HG02678 (cell line): Measurements from ENCODE around the gene EIF2AK3.
A peak's percentile ranks its signal among the peaks of the same experiment; 100 is the strongest.
"Not testable (repeated sequence)": the region's sequence is repeated elsewhere in the genome, so short reads cannot be mapped to it uniquely, and the experiment has no call there.

Source experiments
- ATAC-seq: cut with Tn5 transposase; IDR thresholded peaks from one replicate; pipeline ENCODE4 v1.9.1; 2021; ENCODE audit warnings: mild to moderate bottlenecking, moderate library complexity; ENCODE audit not compliant: unreplicated experiment

Gene EIF2AK3

GRCh38 chr2:88637464-88637863 is 10.2 kb upstream of the EIF2AK3 start:
- ATAC-seq = no peak

GRCh38 chr2:88636026-88636425 is 8.8 kb upstream of the EIF2AK3 start:
- no peak for ATAC-seq

- no peak for ATAC-seq
Observed at GRCh38 chr2:88632569-88632968, 5.3 kb upstream of the EIF2AK3 start.

GRCh38 chr2:88628571-88628939 is 1.3 kb upstream of the EIF2AK3 start:
- ATAC-seq = no peak

DNA sequence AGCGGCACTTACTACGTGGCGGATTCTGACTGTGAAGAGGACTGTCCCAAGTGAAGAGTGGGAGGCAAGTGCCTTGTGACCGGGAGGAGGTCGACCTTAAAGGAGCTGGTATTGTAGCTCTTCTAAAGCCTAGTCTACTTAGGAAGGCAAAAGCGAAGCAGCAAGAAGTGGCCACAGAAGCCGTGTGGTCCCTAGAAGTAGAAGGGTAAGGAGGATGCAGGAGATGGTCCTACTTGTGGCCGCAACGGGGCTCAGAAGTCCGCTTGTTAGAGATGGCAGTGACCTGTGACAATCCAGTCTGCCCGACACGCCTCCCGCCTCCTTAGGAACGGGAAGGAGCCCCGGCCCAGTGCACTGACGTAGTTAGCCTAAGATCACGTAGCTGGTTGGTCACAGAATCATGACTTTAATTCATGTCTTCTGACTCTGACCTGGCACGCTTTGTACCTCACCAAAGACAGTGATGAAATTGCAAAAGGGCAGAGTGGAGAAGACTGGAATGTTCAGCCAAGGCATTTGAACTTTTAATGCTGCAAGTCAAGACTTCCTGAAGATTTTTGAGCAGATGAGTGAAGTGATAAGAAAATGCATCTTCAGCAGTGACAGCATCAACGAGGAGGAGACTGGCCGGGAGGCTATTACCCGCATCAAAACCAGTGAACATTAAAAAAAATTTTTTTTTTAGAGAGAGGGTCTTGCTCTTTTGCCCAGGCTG is 749 bp upstream of the EIF2AK3 start:
- ATAC-seq = peak; percentile 38

DNA sequence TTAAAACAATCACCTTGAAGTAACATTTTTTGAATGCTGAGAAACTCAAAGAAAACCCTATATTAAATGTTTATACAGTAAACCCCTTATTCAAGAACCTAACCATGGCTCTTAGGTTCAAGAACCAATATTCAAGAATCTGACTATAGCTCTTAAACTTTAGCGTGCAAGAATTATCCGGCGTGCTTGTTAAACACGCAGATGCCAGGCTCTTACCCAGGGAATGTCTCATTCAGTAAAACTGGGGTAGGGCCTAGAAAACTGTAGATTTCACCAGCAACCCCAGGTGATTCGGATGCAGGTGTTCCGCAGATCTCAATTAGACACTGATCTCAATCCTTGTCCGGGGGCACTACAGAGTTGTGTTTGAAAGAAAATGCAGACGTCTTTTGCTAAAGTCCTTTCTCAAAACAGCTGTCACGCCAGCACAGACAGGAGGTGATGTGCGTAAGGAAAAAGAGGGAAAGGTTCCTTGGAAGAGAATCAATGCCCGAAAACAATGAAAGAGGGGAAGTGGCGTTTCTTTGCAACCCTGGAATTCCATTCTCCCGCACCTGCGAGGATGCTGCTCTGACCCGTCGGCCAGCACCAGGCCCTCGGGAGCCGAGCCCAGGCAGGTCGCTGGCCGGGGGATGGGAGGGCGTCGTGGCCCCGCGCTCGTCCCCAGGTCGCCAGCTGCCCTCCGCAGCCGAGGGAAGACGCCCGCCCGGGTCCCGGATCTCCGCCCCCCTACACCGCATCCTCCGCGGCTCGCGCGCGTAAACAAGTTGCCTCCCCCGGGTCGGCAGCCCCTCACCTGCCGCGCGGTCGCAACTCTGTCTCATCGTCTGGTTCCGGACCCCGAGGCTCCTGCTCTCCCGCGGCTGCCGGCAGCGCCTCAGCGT is 851 bp downstream of the EIF2AK3 start:
- peak; percentile 3 for ATAC-seq

GRCh38 chr2:88624477-88624876 is 2.8 kb downstream of the EIF2AK3 start:
- ATAC-seq = no peak

DNA sequence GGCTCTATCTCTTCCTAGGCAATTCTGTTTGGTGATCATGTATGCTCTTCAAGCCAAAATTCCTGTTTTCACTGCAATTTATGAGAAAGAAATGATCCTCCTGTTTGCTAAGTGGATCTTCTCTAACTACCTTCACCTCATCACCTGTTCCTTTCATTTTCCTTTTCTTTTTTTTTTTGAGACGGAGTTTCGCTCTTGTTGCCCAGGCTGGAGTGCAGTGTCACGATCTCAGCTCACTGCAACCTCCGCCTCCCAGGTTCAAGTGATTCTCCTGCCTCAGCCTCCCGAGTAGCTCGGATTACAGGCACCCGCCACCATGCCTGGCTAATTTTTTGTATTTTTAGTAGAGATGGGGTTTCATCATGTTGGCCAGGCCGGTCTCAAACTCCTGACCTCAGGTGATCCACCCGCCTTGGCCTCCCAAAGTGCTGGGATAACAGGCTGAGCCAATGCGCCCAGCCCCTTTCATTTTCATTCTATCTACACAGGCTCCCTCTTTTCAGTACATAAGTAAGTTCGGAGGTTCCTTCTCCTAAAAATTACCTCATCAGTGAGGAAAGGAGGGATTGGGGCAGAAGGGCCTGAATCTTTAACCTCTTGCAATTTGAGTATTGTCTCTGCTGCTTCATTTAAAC is 3.3 kb downstream of the EIF2AK3 start:
- ATAC-seq = not testable (repeated sequence)

GRCh38 chr2:88622307-88622706 is 5.0 kb downstream of the EIF2AK3 start:
- no peak for ATAC-seq

GRCh38 chr2:88621432-88621831 is 5.8 kb downstream of the EIF2AK3 start:
- ATAC-seq = no peak

- no peak for ATAC-seq
Observed at GRCh38 chr2:88620015-88620414, 7.2 kb downstream of the EIF2AK3 start.

GRCh38 chr2:88615822-88616221 is 11.4 kb downstream of the EIF2AK3 start:
- ATAC-seq = peak; percentile 59

DNA sequence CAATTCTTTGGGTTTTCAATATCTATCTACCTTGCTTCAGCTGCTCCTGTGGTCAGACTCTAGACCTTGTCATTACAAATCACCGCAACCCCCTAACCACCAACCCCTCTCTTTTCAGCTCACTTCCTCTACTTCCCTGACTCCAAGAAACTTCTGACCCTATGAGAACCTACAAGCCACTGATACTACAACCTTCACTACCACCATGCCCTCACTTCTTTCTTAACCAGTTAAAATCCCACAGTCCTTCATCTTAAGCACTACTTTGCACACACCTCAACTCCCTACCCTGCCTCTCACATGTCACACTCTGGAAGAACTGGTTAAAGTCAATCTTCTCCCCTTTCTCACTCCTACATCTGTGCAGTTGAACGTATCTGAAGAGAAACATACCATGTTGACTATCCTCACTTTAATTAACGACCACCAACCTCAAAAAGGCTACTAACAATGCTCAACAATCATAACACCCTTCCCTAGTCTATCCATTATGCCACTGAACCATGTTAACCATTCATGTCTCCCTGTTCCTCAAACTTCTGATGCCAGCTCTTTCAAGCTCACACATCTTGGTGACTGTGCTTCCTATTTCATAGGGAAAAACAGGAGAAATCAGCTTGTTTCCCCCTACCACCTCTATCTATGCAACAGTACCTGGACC is 12.6 kb downstream of the EIF2AK3 start:
- ATAC-seq = peak; percentile 81

DNA sequence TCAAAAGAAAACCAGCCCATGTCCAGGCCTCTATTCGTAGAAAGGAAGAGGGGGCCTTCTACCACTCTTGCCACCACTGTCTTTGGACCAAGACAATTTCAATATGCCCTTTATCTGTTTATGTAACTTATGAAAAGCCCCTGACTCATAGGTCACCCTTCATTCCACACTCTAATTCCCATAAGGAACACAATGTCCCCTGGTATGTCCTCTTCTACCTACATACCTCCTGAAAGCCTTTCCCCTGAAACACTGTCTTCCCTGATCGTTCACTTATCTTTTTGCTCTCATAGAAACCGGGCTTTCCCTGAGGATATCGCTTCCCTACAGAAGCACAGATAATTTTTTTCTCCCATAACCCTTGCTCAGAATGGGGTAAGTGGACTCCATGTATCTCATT is 13.3 kb downstream of the EIF2AK3 start:
- no peak for ATAC-seq

DNA sequence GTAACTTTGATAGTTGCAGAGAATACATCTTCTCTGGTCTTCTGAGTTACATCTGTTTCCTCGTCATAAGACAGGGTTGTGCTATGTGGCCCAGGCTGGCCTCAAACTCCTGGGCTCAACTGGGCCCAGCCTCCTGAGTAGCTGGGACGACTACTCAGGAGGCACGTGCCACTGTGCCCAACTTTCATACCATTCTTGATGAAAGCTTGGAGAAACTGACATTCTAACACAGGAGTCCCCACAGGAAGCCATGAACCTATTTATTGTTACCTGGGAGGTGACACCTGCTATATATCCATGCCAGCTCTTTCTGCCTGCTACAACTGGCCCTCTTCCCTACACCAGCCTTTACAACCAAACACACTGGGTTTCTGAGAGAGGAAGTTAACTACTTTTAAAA is 19.1 kb downstream of the EIF2AK3 start:
- ATAC-seq = peak; percentile 25

GRCh38 chr2:88607416-88607815 is 19.8 kb downstream of the EIF2AK3 start:
- no peak for ATAC-seq

GRCh38 chr2:88606371-88607030 is 20.8 kb downstream of the EIF2AK3 start:
- ATAC-seq = peak; percentile 89

- ATAC-seq = no peak
Observed at GRCh38 chr2:88603146-88603545, 24.1 kb downstream of the EIF2AK3 start.

- ATAC-seq = no peak
Observed at GRCh38 chr2:88602022-88602421, 25.2 kb downstream of the EIF2AK3 start.

DNA sequence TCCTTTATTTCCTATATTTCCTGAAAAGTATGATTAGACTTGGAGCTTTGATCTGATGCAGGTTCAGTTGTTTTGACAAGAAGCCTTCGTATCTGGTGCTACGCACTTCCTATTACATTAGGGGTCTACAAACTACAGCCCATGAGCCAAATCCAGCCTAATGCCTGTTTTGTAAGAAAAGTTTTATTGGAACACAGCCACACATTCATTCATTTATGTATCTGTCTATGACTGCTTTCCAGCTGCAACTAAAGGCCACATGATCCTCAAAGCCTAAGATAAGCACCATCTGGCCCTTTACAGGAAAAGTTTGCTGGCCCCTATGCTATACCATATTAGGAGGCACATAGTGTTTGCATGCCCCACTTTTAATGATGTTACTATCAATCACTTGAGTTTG is 26.0 kb downstream of the EIF2AK3 start:
- ATAC-seq = no peak

DNA sequence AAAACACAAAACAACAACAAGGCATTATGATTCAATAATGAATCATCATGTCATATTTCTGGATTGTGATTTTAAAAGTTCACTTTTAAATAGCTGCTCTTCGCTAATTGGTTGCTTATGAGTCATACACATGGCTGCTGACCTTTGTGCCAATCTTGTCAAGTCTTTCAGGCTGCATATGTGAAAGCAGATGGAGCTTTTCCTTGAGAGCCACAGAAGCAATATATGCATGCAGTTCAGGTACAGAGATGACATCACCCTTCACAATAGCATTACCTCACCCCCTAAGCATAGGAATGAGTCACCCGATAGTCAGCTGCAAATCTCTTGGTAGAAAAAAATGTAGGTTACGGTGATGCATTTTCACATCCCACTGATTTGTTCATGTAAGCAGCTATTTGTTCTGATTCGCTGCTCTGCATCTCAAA is 27.2 kb downstream of the EIF2AK3 start:
- ATAC-seq = peak; percentile 98
